GM19438 (cell line): ENCODE data around the gene KANK3.

Experiments used
- ATAC-seq: cut with Tn5 transposase; IDR thresholded peaks from one replicate; pipeline ENCODE4 v1.9.1; 2021; ENCODE audit warnings: low read depth; ENCODE audit not compliant: unreplicated experiment

KANK3 gene

GRCh38 chr19:8340341-8341096 is 2.5 kb downstream of the KANK3 start:
- no peak for ATAC-seq

GRCh38 chr19:8338835-8339234 is 4.2 kb downstream of the KANK3 start:
- no peak for ATAC-seq

GRCh38 chr19:8337728-8338127 is 5.3 kb downstream of the KANK3 start:
- no peak for ATAC-seq

DNA sequence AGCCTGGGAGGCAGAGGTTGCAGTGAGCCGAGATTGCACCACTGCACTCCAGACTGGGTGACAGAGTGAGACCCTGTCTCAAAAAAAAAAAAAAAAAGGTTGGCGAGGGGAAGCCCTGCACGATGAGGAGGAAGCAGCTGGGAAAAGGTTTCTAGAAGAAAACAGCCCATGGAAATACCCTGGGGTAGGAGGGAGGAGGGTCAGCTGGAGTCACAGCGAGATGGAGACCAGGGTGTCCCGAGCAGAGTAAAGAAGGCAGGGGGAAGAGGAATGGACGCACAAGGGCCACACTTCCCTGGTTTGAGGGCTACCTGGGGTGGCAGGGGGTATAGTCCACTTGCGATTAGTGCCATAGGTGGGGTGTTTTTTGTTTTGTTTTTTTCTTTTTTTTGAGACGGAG is 6.4 kb downstream of the KANK3 start:
- no peak for ATAC-seq

- ATAC-seq, result no peak
Observed at GRCh38 chr19:8336072-8336569, 6.9 kb downstream of the KANK3 start.

DNA sequence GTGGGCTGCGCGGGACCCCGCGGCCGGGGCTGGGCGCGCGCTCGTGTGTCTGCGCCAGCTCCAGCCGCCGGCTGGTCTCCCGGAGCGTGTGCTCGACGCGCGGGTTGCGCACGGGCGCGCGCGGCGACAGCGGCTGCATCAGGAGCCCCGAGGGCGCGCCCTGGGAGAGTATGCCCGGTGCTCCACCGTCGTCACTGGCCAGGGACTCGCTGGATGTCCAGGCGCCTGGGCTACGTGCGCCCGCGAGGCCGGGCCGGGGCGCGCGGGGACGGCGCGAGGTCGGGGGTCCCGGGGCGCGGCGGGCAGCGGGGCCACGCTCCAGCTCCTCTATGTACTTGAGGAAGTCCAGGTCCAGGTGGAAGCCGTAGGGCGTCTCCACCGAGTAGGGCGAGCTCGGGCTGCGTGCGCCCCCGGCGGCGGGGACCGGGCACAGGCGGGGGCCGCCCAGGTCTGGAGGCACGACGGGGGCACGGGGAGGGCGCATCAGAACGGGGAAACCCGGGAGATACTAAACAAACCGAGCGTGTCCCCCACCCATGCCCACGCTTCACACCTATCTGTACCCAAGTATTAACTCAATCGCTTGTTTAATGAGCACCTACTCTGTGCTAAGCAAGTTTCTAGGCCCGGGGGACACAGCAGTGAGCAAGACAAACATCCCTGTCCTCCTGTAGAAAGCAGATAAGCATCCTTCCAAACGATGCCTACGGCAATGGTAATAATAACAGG is 7.6 kb downstream of the KANK3 start:
- no peak for ATAC-seq

- ATAC-seq, result no peak
Observed at GRCh38 chr19:8334458-8335342, 8.4 kb downstream of the KANK3 start.

DNA sequence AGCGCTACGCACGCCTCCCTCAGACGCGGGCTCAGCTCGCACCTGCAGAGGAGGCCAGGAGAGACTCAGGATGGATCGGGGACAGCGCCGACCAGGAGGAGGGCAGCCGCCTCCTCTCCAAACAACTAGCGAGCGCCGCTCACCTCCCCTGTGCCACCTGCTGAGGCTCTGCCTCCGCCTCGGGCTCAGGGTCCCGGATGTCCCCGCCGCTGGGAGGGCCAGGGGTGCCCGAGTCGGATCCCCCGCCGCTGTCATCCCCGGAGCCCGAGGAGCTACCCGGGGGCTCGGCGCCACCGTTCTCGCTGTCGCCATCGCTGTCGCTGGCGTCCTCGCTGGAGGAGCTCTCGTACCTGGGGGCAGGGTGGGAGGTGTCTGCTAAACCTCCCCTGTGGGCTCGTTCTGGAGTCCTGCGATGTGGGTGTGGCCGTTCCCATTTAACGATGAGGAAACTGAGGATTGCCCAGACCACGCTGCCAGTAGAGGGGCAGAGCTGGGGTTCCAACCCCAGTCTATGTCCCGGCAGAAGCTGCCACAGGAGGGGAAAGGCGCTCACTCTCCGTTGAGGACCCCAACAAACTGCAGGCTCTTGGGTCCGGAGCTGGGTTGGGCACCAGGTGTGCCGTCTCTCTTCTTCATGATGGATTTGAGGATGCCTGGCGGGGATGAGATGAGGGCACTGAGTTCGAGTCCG is 9.2 kb downstream of the KANK3 start:
- no peak for ATAC-seq

- ATAC-seq, result no peak
Observed at GRCh38 chr19:8332976-8333766, 9.9 kb downstream of the KANK3 start.

DNA sequence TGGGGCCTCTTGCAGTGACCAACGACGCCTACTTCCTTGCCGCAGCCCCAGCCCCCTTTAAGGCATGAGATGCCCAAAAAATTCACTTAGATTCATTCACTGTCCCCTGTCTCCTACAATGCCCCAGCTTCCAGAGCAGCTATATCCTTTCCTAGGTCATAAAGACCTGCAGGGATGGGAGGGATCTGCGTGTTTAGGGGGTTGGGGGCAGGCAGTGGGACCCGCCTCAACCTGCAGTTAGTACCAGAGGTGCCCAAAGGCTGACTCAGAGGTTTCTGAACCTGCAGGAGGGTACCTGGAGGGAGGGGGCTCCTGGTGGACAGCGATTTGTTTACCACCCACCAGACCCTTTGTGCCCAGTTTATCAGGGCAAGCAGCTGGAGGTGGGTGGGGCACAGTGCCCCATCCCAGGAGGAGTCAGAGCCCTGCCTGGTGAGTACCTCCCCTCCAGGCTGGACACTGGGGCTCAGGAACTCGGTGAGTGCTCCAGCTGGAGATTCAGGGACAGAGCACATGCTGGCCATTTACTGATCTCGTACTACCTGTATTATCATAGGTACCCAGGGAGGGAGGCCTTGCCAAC is 11.7 kb downstream of the KANK3 start:
- no peak for ATAC-seq

GRCh38 chr19:8329996-8330395 is 13.1 kb downstream of the KANK3 start:
- ATAC-seq, result no peak

DNA sequence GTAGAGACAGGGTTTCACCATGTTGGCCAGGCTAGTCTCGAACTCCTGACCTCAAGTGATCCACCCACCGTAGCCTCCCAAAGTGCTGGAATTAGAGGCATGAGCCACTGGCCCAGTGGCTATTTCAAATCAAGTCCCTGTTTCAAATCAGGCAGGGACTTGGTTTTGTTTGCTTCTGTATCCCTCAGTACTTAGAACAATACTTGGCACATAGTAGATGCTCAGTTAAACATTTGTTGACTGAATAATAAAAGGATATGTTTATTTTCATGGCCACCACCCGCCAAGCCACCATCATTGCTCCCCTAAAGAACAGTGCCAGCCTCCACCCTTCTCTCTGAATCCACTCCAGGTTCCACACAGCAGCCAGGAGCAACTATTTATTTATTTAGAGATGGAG is 17.6 kb downstream of the KANK3 start:
- no peak for ATAC-seq

GRCh38 chr19:8324186-8325050 is 18.6 kb downstream of the KANK3 start:
- no peak for ATAC-seq

DNA sequence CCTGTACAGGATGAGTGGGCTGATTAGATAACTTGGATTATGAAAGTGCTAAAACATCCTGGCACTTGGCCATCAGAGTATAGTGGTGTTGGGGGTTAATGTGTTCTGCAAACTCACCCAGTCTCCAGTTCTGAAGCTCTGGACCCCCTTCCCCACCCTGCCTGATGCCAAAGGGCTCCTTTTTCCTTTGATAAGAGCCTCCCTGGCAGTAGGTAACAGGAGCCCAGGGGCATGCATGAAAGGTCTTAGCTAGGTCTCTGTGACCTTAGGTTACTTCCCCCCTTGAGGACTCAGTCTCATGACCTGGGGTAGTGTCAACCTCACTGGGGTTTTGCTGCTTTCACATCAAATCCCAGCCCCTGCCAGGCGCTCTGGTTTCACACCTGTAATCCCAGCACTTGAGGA is 19.3 kb downstream of the KANK3 start:
- no peak for ATAC-seq

DNA sequence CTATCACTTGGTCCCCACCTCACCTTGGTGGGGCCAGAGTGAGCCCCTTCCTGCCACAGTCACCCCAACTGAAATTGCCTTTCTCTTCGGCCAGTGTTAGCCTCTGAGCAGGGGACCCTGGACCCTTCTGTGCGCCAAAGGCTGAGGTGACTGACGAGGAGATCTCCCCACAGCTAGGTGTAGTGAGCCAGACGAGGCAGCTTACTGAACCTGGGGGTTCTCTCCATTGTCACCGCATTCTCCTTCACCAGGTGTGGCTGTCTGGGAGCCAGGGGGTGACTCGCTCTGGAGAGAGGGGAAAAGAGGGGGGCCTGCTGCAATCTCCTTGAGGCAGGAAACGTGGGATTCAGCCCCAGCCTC is 20.4 kb downstream of the KANK3 start:
- ATAC-seq, result no peak

- ATAC-seq, result no peak
Observed at GRCh38 chr19:8321986-8322637, 20.9 kb downstream of the KANK3 start.

- ATAC-seq, result peak; percentile 93
Observed at GRCh38 chr19:8321067-8321985, 21.7 kb downstream of the KANK3 start, which contains the start of the genes NDUFA7 and RPS28. NDUFA7 (minus strand) TSS chr19:8321375; CDS start chr19:8321358, 17 bp downstream. RPS28 (plus strand) TSS chr19:8321496; CDS start chr19:8321531, 35 bp downstream.
